GM23338 (cell line): ENCODE results near the gene SETBP1. TPM values are rescaled to one million over a fixed set of nuclear protein-coding genes. Genes with fewer than 3 reads are reported as not detected.

Source experiments
- ATAC-seq: fragments of 200-7000 bp; cut with Tn5 transposase; 3 replicates; pipeline ENCODE4 v1.9.1; 2020
- DNase-seq: peaks from one replicate; pipeline ENCODE4 v3.0.0-alpha.2; 2015; ENCODE audit warnings: low spot score
- H2AFZ ChIP-seq: fragments of 200-600 bp; sonication (generic); 2 replicates; pipeline ENCODE4 v1.8.0; 2016; ENCODE audit warnings: antibody characterized with exemption, mild to moderate bottlenecking, moderate library complexity
- H3F3A ChIP-seq: fragments of 200-600 bp; sonication (generic); replicated peaks from 2 replicates; pipeline ENCODE4 v1.8.0; 2017; ENCODE audit warnings: antibody characterized with exemption, mixed run types, low read depth
- H3K27ac ChIP-seq: fragments of 200-600 bp; sonication (generic); 2 replicates; pipeline ENCODE4 v1.6.1; 2016; ENCODE audit warnings: low read depth
- H3K27me3 ChIP-seq: fragments of 200-600 bp; sonication (generic); 2 replicates; pipeline ENCODE4 v1.8.0; 2016; ENCODE audit warnings: mild to moderate bottlenecking, mixed run types, moderate library complexity; ENCODE audit not compliant: insufficient read depth
- H3K36me3 ChIP-seq: fragments of 200-600 bp; sonication (generic); 2 replicates; pipeline ENCODE4 v1.8.0; 2016; ENCODE audit warnings: mild to moderate bottlenecking; ENCODE audit not compliant: insufficient read depth
- H3K4me1 ChIP-seq: fragments of 200-600 bp; sonication (generic); 2 replicates; pipeline ENCODE4 v1.8.0; 2016; ENCODE audit warnings: mild to moderate bottlenecking, moderate library complexity; ENCODE audit not compliant: insufficient read depth
- H3K4me2 ChIP-seq: fragments of 200-600 bp; sonication (generic); 2 replicates; pipeline ENCODE4 v1.7.1; 2017; ENCODE audit warnings: mixed run types
- H3K4me3 ChIP-seq: fragments of 200-600 bp; sonication (generic); 2 replicates; pipeline ENCODE4 v1.6.1; 2016; ENCODE audit warnings: mixed run types
- H3K79me2 ChIP-seq: fragments of 200-600 bp; sonication (generic); replicated peaks from 2 replicates; pipeline ENCODE4 v1.8.0; 2017; ENCODE audit warnings: mild to moderate bottlenecking; ENCODE audit not compliant: insufficient read depth
- H3K9me2 ChIP-seq: fragments of 200-600 bp; sonication (generic); 2 replicates; pipeline ENCODE4 v1.8.0; 2017; ENCODE audit not compliant: insufficient read depth
- H4K20me1 ChIP-seq: fragments of 200-600 bp; sonication (generic); replicated peaks from 2 replicates; pipeline ENCODE4 v1.8.0; 2017; ENCODE audit warnings: mild to moderate bottlenecking; ENCODE audit not compliant: insufficient read depth
- H3K27ac Mint-ChIP-seq: 2 replicates; pipeline ENCODE4 v1.8.0; 2020; ENCODE audit warnings: inconsistent platforms, mild to moderate bottlenecking, moderate library complexity, mixed read lengths
- H3K27me3 Mint-ChIP-seq: 3 replicates; pipeline ENCODE4 v1.8.0; 2022; ENCODE audit warnings: low read depth, mild to moderate bottlenecking, moderate library complexity, mixed read lengths, inconsistent platforms; ENCODE audit not compliant: insufficient read depth, poor library complexity
- H3K36me3 Mint-ChIP-seq: 3 replicates; pipeline ENCODE4 v1.8.0; 2021; ENCODE audit warnings: low read depth, mild to moderate bottlenecking, inconsistent platforms, moderate library complexity, mixed read lengths
- H3K4me1 Mint-ChIP-seq: 3 replicates; pipeline ENCODE4 v1.8.0; 2020; ENCODE audit warnings: mild to moderate bottlenecking, inconsistent platforms, mixed read lengths
- H3K4me3 Mint-ChIP-seq: 3 replicates; pipeline ENCODE4 v1.8.0; 2021; ENCODE audit warnings: moderate library complexity, mild to moderate bottlenecking, inconsistent platforms, mixed read lengths
- H3K9me3 Mint-ChIP-seq: 3 replicates; pipeline ENCODE4 v1.8.0; 2020; ENCODE audit warnings: moderate library complexity, mild to moderate bottlenecking, inconsistent platforms, mixed read lengths
- NANOG ChIP-seq: IDR thresholded peaks from 2 replicates; pipeline ENCODE4 v1.6.1; 2016; ENCODE audit warnings: antibody characterized with exemption, borderline replicate concordance
- POLR2AphosphoS5 ChIP-seq: IDR thresholded peaks from 2 replicates; pipeline ENCODE4 v1.6.1; 2016; ENCODE audit warnings: antibody characterized with exemption, low read depth
- STAT1 ChIP-seq: IDR thresholded peaks from one replicate; pipeline ENCODE4 v1.6.1; 2016; ENCODE audit warnings: antibody characterized with exemption; ENCODE audit not compliant: unreplicated experiment
- ZNF114 ChIP-seq: fragments of 250-450 bp; sonication (Bioruptor Pico); IDR thresholded peaks from 2 replicates; pipeline ENCODE4 v1.5.0; 2020; ENCODE audit warnings: mild to moderate bottlenecking, moderate library complexity
- ZNF331 ChIP-seq: fragments of 250-450 bp; sonication (Bioruptor Pico); IDR thresholded peaks from 2 replicates; pipeline ENCODE4 v1.5.0; 2020; ENCODE audit warnings: low read depth, mild to moderate bottlenecking, moderate library complexity
- polyA plus RNA-seq: library from polyadenylated mRNA; unstranded; fragments of >200 nt; fragmentation: Nextera tagmentation; extraction: Ambion mirVana; gene quantifications from 2 replicates; pipeline ENCODE4 v1.2.1, GENCODE V29; 2016
- total RNA-seq: library from RNA; depleted of rRNA; stranded (reverse); fragments of >200 nt; shearing (Covaris generic); gene quantifications from 2 replicates; pipeline ENCODE4 v1.2.3, GENCODE V29; 2014
- TF ChIP-seq, protein P1 (sequence below): IDR thresholded peaks from one replicate; pipeline ENCODE4 v1.6.1; 2018; ENCODE audit warnings: antibody characterized with exemption; ENCODE audit not compliant: unreplicated experiment

SETBP1 gene
- total and polyA plus RNA-seq, 2 experiments from 2014 or later: 1.6 to 5.5 TPM

DNA sequence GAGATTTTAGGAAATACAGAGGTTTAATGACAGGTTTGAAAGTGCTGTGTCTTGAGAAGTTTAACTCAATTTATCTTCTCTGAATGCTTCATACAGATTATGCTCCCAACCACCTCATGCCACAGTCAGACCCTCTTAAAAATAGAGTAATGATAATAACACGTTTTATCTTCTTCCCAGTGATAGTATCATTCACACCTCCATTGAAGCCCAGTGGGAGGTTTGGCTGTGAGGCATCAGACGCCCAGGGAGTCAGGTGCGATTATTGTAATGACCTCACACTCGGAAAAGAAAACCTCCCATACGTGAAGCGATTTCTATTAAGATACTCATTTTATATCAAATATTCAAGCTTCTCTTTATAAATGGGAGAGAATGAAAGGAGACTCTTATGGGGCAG lies 366.3 kb downstream of the SETBP1 start:
- Histone ChIP-seq H3K4me1 (no peaks in the 10 kb centered on the region), H3K79me2 (no peaks in the 10 kb centered on the region), H3K27ac (no peak overlapping the region), H3K36me3 (no peaks in the 10 kb centered on the region), H3K4me2 (no peak overlapping the region), H3K4me3 (no peak overlapping the region), H2AFZ (no peak overlapping the region), H3F3A (no peaks in the 10 kb centered on the region), H4K20me1 (no peaks in the 10 kb centered on the region), H3K9me2 (no peaks in the 10 kb centered on the region; the same call in 1 of the 2 replicates), H3K27me3 (no peaks in the 10 kb centered on the region)
- DNase-seq: no peak
- Mint-ChIP-seq H3K4me1 (no peaks in the 10 kb centered on the region), H3K36me3 (no peaks in the 10 kb centered on the region), H3K27me3 (peaks cover 2% of the 10 kb centered on the region), H3K4me3 (no peak overlapping the region), H3K27ac (no peak overlapping the region), H3K9me3 (no peaks in the 10 kb centered on the region)
- TF ChIP-seq STAT1 (no peak), POLR2AphosphoS5 (no peak), NANOG (no peak), ZNF114 (CRISPR knock-in tag) (no peak), ZNF331 (no peak)
- TF ChIP-seq, protein P1, sequence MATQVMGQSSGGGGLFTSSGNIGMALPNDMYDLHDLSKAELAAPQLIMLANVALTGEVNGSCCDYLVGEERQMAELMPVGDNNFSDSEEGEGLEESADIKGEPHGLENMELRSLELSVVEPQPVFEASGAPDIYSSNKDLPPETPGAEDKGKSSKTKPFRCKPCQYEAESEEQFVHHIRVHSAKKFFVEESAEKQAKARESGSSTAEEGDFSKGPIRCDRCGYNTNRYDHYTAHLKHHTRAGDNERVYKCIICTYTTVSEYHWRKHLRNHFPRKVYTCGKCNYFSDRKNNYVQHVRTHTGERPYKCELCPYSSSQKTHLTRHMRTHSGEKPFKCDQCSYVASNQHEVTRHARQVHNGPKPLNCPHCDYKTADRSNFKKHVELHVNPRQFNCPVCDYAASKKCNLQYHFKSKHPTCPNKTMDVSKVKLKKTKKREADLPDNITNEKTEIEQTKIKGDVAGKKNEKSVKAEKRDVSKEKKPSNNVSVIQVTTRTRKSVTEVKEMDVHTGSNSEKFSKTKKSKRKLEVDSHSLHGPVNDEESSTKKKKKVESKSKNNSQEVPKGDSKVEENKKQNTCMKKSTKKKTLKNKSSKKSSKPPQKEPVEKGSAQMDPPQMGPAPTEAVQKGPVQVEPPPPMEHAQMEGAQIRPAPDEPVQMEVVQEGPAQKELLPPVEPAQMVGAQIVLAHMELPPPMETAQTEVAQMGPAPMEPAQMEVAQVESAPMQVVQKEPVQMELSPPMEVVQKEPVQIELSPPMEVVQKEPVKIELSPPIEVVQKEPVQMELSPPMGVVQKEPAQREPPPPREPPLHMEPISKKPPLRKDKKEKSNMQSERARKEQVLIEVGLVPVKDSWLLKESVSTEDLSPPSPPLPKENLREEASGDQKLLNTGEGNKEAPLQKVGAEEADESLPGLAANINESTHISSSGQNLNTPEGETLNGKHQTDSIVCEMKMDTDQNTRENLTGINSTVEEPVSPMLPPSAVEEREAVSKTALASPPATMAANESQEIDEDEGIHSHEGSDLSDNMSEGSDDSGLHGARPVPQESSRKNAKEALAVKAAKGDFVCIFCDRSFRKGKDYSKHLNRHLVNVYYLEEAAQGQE: no peak
- no peak for ATAC-seq

DNA sequence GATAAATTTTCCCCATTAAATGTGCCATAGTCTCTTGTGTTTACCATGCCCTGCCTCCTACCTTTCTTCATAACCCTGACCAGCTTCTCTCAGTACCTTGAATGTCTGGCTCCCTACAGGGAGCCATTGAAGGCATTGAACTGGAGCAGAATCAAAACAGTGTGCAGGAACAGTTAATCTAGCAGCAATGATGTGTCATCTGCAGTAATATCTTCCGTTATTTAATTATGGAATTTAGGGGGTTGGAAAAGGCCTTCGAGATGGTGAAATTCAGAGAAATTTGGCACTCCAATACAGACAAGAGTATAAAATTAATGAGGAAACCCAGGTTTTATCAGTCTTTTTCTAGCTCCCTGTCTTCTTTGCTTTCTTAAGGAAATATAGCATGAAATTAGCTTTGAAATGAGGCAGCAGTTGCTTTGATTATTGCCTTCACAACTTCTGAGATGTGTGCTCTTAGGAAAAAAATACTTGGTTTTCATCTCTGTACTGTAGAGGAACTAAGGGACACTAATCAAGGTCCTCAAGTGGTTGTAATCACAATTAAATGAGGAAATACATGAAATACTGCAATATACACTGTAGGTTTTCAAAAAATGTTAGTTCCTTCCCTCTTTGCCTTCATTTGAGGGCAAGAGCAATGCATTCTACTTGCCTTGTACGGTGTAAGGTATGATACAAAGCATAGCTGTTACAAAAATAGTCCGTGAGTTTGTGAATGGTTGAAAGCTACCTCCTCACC lies 369.1 kb downstream of the SETBP1 start:
- Histone ChIP-seq H3K4me3 (no peak overlapping the region), H3K4me1 (no peaks in the 10 kb centered on the region), H3K27me3 (no peaks in the 10 kb centered on the region), H3K79me2 (no peaks in the 10 kb centered on the region), H4K20me1 (no peaks in the 10 kb centered on the region), H3F3A (no peaks in the 10 kb centered on the region), H3K4me2 (no peak overlapping the region), H3K9me2 (no peaks in the 10 kb centered on the region; the same call in 1 of the 2 replicates), H3K27ac (no peak overlapping the region), H2AFZ (no peak overlapping the region), H3K36me3 (no peaks in the 10 kb centered on the region)
- H3K36me3 Mint-ChIP-seq: no peaks in the 10 kb centered on the region
- H3K4me1 Mint-ChIP-seq: no peaks in the 10 kb centered on the region
- no peak overlapping the region for H3K27ac Mint-ChIP-seq
- H3K9me3 Mint-ChIP-seq: no peaks in the 10 kb centered on the region
- ATAC-seq: no peak
- peaks cover 2% of the 10 kb centered on the region for H3K27me3 Mint-ChIP-seq
- TF ChIP-seq POLR2AphosphoS5: no peak
- H3K4me3 Mint-ChIP-seq: no peak overlapping the region
- no peak for DNase-seq
